DMS 273 (cell line): Measurements from ENCODE around the gene ZFP1.
"Not testable (repeated sequence)": the region's sequence is repeated elsewhere in the genome, so short reads cannot be mapped to it uniquely, and the experiment has no call there.

Source experiments
- DNase-seq: peaks from one replicate; lab custom pipeline; 2025; ENCODE audit not compliant: unreplicated experiment; lab: John Stamatoyannopoulos, UW

Gene ZFP1

DNA sequence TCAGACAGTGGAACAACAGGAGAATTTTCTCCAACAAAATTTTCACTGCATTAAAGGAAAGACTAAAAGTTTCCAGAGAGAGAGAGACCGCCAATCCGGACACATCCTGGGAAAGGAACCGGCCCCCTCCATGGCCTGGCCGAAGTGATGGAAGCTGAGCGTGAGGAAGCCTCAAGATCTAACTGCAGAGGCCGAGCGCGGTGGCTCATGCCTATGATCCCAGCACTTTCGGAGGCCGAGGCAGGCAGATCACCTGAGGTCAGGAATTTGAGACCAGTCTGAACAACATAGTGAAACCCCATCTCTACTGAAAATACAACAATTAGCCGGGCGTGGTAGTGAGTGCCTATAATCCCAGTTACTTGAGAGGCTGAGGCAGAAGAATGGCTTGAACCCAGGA lies 54.8 kb downstream of the ZFP1 start:
- DNase-seq, result no peak

GRCh38 chr16:75203667-75204409 lies 55.5 kb downstream of the ZFP1 start:
- DNase-seq, result no peak

DNA sequence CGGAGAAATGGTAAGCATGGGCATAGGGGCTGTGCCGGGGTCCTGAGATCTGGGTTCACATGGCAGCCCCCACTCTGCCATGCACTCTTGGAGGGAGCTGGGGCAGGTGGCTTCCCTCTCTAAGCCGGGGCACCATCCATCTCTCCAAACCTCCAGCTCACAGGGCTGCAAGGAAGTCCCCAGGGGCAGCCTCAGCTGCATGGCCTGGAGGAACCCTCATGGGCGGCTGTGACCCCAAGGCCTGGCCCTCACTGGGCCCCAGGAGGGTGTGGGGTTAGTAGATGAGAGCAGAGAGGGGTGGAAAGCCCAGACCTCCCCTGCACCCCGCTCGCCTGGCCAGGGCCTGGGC lies 56.1 kb downstream of the ZFP1 start:
- DNase-seq, result no peak

GRCh38 chr16:75204905-75205304 lies 56.6 kb downstream of the ZFP1 start:
- DNase-seq, result not testable (repeated sequence)

DNA sequence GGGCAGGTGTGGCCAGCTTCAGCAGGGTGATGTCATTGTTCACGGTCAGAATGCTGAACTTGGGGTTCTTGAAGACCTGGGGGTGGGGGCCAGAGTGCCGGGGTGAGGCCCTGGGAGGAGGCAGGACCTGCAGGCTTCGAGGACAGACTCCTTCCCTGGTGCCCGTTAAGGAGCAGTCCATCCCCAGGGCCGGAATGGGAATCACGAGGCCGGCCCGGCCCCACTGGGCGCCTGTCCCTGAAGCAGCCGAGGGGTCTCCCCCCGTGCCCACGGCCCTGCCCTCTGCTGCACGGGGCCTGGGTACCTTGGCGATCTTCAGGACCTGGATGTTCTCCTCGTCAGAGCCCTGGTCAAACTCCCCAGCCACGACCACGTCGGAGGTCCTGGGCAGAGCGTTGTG lies 57.1 kb downstream of the ZFP1 start:
- DNase-seq, result not testable (repeated sequence)

DNA sequence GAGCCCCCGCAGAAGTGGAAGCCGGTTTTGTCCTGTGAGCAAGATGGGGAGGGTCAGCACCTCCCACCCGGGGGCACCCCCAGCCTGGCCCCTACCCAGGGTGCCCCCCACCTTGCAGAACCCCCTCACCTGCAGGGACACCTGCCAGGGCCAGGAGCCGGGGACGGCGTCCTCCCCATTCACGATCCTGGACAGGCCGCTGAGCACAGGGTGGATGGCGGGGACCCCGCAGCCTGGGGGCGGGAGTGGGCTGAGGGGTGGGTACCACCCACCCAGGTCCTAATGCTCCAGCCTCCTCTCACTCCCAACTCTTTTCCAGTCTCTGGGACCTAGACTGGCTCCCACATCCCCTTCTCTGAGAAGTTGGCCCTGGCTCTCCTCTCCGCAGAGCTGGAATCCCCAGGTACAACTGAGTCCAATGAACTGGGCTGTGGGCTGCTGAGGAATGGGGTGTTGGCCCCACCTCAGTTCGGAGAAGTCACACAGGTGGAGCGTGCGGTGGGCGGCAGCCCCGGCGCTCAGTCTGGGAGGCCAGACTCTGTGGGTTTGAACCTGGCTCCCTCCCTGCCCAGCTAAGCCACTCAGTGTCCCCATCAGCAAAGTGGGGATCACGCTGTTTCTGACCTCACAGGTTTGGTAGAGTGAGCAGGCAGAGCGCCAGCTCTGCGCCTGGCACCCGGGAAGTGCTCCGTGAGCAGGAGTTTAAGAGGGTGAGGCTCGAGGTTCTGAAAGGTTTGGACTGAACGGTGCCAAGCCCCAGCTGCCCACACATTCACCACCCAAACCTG lies 57.8 kb downstream of the ZFP1 start:
- not testable (repeated sequence) for DNase-seq

DNA sequence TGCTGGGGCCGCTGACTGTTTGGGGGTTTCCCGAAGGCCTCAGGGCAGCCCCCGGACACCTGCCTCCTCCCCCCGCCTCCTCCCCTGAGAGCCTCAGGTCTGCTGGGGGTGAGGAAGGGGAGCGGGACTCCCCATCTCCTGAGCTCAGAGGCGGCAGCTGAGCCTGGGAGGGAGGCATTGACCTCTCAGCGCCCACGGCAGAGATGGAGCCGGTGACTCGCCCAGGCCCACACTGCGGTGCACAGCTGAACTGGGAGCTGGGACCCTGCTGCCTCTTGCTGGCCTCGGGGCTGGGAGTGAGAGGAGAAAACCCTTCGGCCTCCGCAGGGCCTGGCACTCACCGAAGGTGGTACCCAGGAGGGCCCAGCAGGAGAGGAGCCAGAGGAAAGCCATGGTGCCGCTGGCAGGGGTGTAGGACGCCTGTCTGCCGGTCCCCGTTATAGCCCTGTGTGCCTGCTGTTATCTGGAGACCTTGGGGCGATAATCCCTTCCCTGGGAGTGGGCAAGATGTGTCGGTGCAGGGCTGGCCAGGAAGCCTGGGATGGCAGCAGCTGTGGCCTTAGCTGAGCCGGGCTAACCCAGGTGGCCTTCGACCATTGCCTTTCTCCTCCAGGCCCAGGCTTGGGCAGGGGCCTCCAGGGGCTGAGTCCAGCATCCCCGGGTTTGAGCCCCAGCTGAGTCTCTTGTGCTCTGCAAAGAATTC lies 58.6 kb downstream of the ZFP1 start, which contains the start of gene CTRB2:
Gene CTRB2, minus strand, starts transcription at position 413 of the 703 bp plus-strand sequence. Its CDS starts 20 bp downstream, at position 393.
- DNase-seq, result no peak

- no peak for DNase-seq
Observed at GRCh38 chr16:75207831-75208230, 59.5 kb downstream of the ZFP1 start.

GRCh38 chr16:75208242-75208825 lies 60.0 kb downstream of the ZFP1 start:
- DNase-seq, result no peak

DNA sequence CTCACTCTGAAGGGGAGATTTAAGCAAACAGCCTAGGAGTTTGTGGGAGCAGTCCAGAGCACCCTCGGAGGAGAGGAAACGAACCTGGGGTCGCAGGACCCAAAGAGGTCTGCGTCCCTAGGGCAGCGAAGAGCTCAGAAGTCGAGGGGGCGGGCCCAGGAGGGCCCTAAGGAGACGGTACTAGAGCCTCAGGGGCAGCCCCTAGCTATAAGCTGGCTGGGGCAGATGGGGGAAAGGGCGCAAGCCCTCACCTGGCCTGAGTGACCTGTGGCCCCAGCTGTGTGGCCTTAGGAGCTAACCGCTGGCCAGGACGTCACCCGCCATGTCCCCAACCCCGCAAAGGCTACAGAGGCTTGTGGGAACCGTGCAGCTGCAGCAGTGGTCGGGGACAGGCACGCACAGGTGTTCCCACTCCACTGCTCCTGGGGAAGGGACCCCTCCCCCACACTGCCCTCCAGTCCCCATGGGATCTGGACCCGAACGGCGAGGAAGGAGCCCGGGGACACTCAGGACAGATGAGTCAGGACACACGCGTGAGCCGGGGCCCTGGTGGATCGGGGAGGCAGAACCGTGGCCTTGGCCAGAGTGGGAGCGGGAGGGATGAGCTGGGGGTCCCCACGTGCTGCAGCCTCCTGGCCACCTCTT lies 60.7 kb downstream of the ZFP1 start:
- DNase-seq, result no peak

GRCh38 chr16:75209514-75209913 lies 61.2 kb downstream of the ZFP1 start:
- not testable (repeated sequence) for DNase-seq

GRCh38 chr16:75209944-75210343 lies 61.6 kb downstream of the ZFP1 start:
- no peak for DNase-seq

- DNase-seq, result not testable (repeated sequence)
Observed at GRCh38 chr16:75211286-75211685, 63.0 kb downstream of the ZFP1 start.

DNA sequence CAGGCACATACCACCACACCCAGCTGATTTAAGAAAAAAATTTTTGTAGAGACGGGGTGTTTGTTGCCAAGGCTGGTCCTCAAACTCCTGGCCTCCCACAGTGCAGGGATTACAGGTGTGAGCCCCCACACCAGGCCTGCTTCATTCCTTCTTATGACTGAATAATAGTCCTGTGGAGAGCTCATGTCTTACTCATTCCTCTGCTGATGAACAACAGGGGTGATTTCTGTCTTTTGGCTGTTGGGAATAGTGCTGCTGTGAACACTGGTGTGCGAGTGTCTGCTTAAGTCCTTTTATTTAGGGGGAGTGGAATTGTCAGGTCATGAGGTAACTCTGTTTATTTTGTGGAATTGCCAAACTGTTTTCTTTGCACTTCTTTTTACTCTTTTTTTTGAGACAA lies 67.8 kb downstream of the ZFP1 start:
- no peak for DNase-seq

- no peak for DNase-seq
Observed at GRCh38 chr16:75216576-75216975, 68.3 kb downstream of the ZFP1 start.

GRCh38 chr16:75217389-75217851 lies 69.1 kb downstream of the ZFP1 start:
- no peak for DNase-seq

GRCh38 chr16:75218256-75219076 lies 70.1 kb downstream of the ZFP1 start, which contains the start of gene CTRB1:
TSS of gene CTRB1 (plus strand) at chr16:75218988. CDS start at chr16:75219008, 20 bp downstream.
- DNase-seq, result no peak

DNA sequence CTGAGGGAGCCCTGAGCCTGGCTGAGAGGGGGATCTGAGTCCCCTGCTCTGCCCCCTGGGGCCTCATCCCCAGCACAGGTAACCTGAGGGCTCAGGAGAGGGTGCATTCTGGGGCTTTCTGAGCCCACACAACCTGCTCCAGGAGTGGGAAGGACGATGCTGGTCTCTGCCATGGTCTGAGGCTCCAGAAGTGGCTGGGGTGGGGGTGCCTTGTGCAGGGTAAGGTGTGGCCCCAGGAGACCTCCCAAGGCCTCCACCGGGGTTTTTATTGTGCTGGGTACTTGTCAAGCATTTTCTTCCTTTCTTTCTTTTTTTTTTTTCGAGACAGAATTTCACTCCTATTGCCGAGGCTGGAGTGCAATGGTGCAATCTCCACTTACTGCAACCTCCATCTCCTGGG lies 70.8 kb downstream of the ZFP1 start:
- DNase-seq, result no peak

GRCh38 chr16:75219838-75220237 lies 71.5 kb downstream of the ZFP1 start:
- no peak for DNase-seq
